Heart right ventricle (tissue), 16 donors: ENCODE results near the gene KRT33B. TPM values are rescaled to one million over a fixed set of nuclear protein-coding genes. Genes with fewer than 3 reads are reported as not detected.
"Not testable (repeated sequence)": the region's sequence is repeated elsewhere in the genome, so short reads cannot be mapped to it uniquely, and the experiment has no call there.

Experiments
- ATAC-seq, 8 donors: fragments of 200-7000 bp; cut with Tn5 transposase; one replicate each; pipeline ENCODE4 v1.9.1; 2020; ENCODE audit warnings: mild to moderate bottlenecking in 8 of 8, moderate library complexity in 8 of 8, moderate number of reproducible peaks in 1 of 8
- DNase-seq, 2 donors: peaks; one replicate each; pipeline ENCODE4 v3.0.0-alpha.2; 2020
- H3K27ac ChIP-seq, 10 donors: fragments of 200-600 bp; sonication (generic) in 2 of 10; one replicate each; pipeline versions ENCODE4 v1.5.0 to v1.8.0; 2020 to 2022; ENCODE audit warnings: mild to moderate bottlenecking in 3 of 10
- H3K27me3 ChIP-seq, 7 donors: fragments of 200-600 bp; one replicate each; pipeline ENCODE4 v1.8.0; 2021 to 2022; ENCODE audit warnings: mild to moderate bottlenecking in 2 of 7
- H3K36me3 ChIP-seq, 9 donors: fragments of 200-600 bp; sonication (generic) in 1 of 9; one replicate each; pipeline versions ENCODE4 v1.5.0 to v1.8.0; 2020 to 2022; ENCODE audit warnings: mild to moderate bottlenecking in 2 of 9
- H3K4me1 ChIP-seq, 9 donors: fragments of 200-600 bp; sonication (generic) in 1 of 9; one replicate each; pipeline versions ENCODE4 v1.5.0 to v1.8.0; 2020 to 2022; ENCODE audit warnings: mild to moderate bottlenecking in 4 of 9
- H3K4me3 ChIP-seq, 10 donors: fragments of 200-600 bp; sonication (generic) in 2 of 10; one replicate each; pipeline versions ENCODE4 v1.5.0 to v1.8.0; 2020 to 2022; ENCODE audit warnings: mild to moderate bottlenecking in 7 of 10, moderate library complexity in 2 of 10
- H3K9me3 ChIP-seq, 11 donors: fragments of 200-600 bp in 10 of 11; sonication (generic) in 2 of 11; one replicate each; pipeline versions ENCODE4 v1.5.0 to v1.8.0; 2013 to 2022; ENCODE audit warnings: mild to moderate bottlenecking in 2 of 11, control low read depth in 1 of 11, moderate library complexity in 1 of 11
- CTCF ChIP-seq, 9 donors: fragments of 200-600 bp; sonication (generic) in 2 of 9; IDR thresholded peaks; one replicate each; pipeline versions ENCODE4 v1.5.0 to v1.8.0; 2021 to 2022; ENCODE audit warnings: antibody characterized with exemption in 9 of 9, mild to moderate bottlenecking in 5 of 9, moderate library complexity in 1 of 9
- WGBS, 2 donors: extraction: QIAGEN DNeasy Blood & Tissue Kit; methylation state at CpG; one replicate each; pipeline ENCODE4 v1.1.7; 2013; ENCODE audit warnings: inconsistent platforms in 1 of 2; 5-methylcytosine and 5-hydroxymethylcytosine counted together
- intact Hi-C, 10 donors: fragments of 100-400 bp; cut with DNase I; formaldehyde crosslinking; loops; one replicate each; pipeline versions ENCODE4 v1.11.1 to v1.14.2; 2022
- polyA plus RNA-seq, 2 donors: library from polyadenylated mRNA; stranded (reverse); fragments of 200-250 nt; gene quantifications; one replicate each; pipeline ENCODE4 v1.2.3, GENCODE V29; 2013
- total RNA-seq, 10 donors: library from RNA; stranded (reverse); fragmentation: NEBNext Ultra II Directional in 3 of 10; extraction: Animal tissue kit (Norgen Biotek cat#: 25700) in 3 of 10; gene quantifications; one replicate each; pipeline versions ENCODE4 v1.2.1 to v1.2.4, GENCODE V29; 2021 to 2023
- donor health status: Arrhythmogenic right ventricular cardiomyopathy.
- donor health status: ischemic (EF 13 %, LVEDD 7.1; RV severe dilation, severe dysfunction).
- donor health status: healthy with polysubstance abuse.
- donor health status: DM: no; HTN: yes; CAD: no.
- donor health status: DM: no; HTN: no; CAD: no.
- donor health status: ischemic (EF 25% LVEDD 6.9; RV normal size, moderate dysfunction).
- donor health status: ischemic (EF 25% LVEDD 5.7; RV mildly dilated, moderate dysfunction).
- donor health status: healthy.
- donor health status: DM: yes; HTN: yes; CAD: no.
- donor health status: Ischemic cardiomyopathy.
- donor health status: ischemic (EF 35%, LVEDD 5.7; RV mildly dilated, moderate dysfunction).
- donor health status: nonischemic (EF 11% LVEDD 7.7; RV severe dilation, severe dysfunction).
- donor health status: DM: yes; HTN: yes; CAD: no.
- donor health status: PGD.
- donor health status: ischemic (EF 29% LVEDD 5.4; RV normal size, mild dysfunction).
- donor health status: nonischemic (EF 23%, LVEDD 6.1; RV moderate dilation, normal function).

Gene KRT33B
- total and polyA plus RNA-seq, 12 donors: not detected

GRCh38 chr17:41354536-41354935 lies 15.1 kb downstream of the KRT33B start:
- no peak overlapping the region for H3K4me3 ChIP-seq
- peaks cover 0 to 31% (median 17%) of the 10 kb centered on the region in 7 donors for H3K27me3 ChIP-seq
- peaks cover 0 to 9% (median 0%) of the 10 kb centered on the region in 11 donors for H3K9me3 ChIP-seq
- H3K4me1 ChIP-seq: no peaks in the 10 kb centered on the region
- H3K27ac ChIP-seq: no peak overlapping the region
- WGBS, 2 donors: 85 to 90% methylated on average over 4 of the region's 4 CpGs
- intact Hi-C loops: loop anchor here in 1 of 10 donors (10.0 kb wide), 1 partner anchor 1760 kb away; no protein-coding TSS in a partner anchor
- TF ChIP-seq CTCF (IDR thresholded peaks at IDR 0.05): no peak
- ATAC-seq (no peak), DNase-seq (no peak)
- no peaks in the 10 kb centered on the region for H3K36me3 ChIP-seq

- 80% methylated on average over 7 of the region's 7 CpGs for WGBS, 2 donors
- DNase-seq: no peak
- Histone ChIP-seq H3K4me1 (no peaks in the 10 kb centered on the region), H3K27me3 (peaks cover 0 to 25% (median 17%) of the 10 kb centered on the region in 7 donors), H3K36me3 (no peaks in the 10 kb centered on the region), H3K4me3 (no peak overlapping the region), H3K27ac (no peak overlapping the region), H3K9me3 (peaks cover 0 to 9% (median 0%) of the 10 kb centered on the region in 11 donors)
- no peak for ATAC-seq
- intact Hi-C loops: loop anchor here in 1 of 10 donors (10.0 kb wide), 1 partner anchor 1758 kb away; no protein-coding TSS in a partner anchor
- no peak for TF ChIP-seq CTCF (IDR thresholded peaks at IDR 0.05)
Observed at GRCh38 chr17:41352597-41353366, 16.8 kb downstream of the KRT33B start.

- TF ChIP-seq CTCF (IDR thresholded peaks at IDR 0.05): no peak
- Histone ChIP-seq H3K36me3 (no peaks in the 10 kb centered on the region), H3K9me3 (peaks cover 0 to 4% (median 0%) of the 10 kb centered on the region in 11 donors), H3K27ac (no peak overlapping the region), H3K4me3 (no peak overlapping the region), H3K27me3 (peaks cover 0 to 24% (median 13%) of the 10 kb centered on the region in 7 donors), H3K4me1 (no peaks in the 10 kb centered on the region)
- intact Hi-C loops: loop anchor here in 1 of 10 donors (10.0 kb wide), 1 partner anchor 1756 kb away; no protein-coding TSS in a partner anchor
- ATAC-seq (no peak), DNase-seq (no peak)
- WGBS, 2 donors: 77 to 84% methylated on average over 2 of the region's 2 CpGs
Observed at GRCh38 chr17:41351177-41351576, 18.4 kb downstream of the KRT33B start.

- not testable (repeated sequence) for H3K9me3 ChIP-seq, H3K27ac ChIP-seq, H3K4me1 ChIP-seq, H3K36me3 ChIP-seq, H3K4me3 ChIP-seq, DNase-seq, ATAC-seq
- intact Hi-C loops: loop anchor here in 1 of 10 donors (10.0 kb wide), 1 partner anchor 1756 kb away; no protein-coding TSS in a partner anchor
- WGBS, 2 donors: 85 to 88% methylated on average over 16 of the region's 16 CpGs
- H3K27me3 ChIP-seq: peaks cover 0 to 22% (median 9%) of the 10 kb centered on the region in 7 donors
Observed at GRCh38 chr17:41350381-41350878, 19.2 kb downstream of the KRT33B start, which contains the start of gene KRT33A. Gene KRT33A (minus strand): TSS chr17:41350828. CDS start chr17:41350767, 61 bp downstream.
